Measurements from ENCODE around the gene ASRGL1. TPM values are rescaled to one million over a fixed set of nuclear protein-coding genes. Genes with fewer than 3 reads are reported as not detected.
A peak's percentile ranks its signal among the peaks of the same experiment; 100 is the strongest.

ASRGL1 gene
- polyA plus RNA-seq, 1 experiment, result 0.58 TPM

DNA sequence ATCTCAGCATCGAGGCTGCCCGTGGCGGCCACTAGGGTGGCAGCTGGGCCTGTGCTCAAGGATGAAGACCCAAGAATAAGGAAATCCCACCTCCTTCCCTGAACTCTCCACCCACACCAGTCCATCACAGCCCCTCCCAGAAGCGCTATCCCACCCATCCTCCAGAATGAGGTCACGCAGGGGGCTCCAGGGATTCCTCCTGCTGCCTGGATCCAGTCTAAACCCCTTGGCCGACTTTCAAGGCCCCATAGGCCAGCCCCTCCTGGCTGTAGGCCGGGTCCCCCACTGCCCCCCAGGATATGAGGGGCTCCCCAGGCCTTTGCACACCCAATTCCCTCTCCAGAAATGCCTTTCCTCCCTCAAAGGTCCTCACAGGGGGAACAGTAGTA, 62.6 kb downstream of the ASRGL1 start:
- POLR2A ChIA-PET, result interaction anchor here (1.3 kb wide), 1 partner anchor 139 kb away, joined by 3 read pairs; no protein-coding TSS in a partner anchor

DNA sequence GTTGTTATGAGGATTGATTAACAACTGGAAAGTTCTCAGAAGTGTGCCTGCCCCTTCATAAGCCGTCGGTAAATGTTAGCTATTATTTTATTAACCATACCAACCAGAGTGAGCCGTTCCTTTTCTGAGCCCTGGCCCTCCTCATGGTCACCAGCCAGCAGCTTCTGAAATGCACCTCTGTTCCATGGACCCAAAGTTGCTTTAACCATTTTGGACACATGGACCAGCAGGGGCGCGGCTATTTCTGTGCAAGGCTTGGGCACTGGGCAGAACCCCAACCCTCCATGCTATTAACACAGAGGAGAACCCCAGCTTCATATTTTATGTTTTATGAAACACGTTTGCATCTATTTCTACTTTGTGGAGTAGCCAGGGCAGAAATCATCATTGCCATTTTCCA, 63.0 kb downstream of the ASRGL1 start:
- Histone ChIP-seq H3K4me3 (ENCODE audit: low read depth, low read length) (no peak overlapping the region), H3K36me3 (ENCODE audit: control insufficient read depth, insufficient read depth, low read length) (no peaks in the 10 kb centered on the region), H3K27me3 (ENCODE audit: control insufficient read depth, insufficient read depth, low read length) (no peaks in the 10 kb centered on the region)
- ChIA-PET POLR2A (interaction anchor here (0.5 to 1.3 kb wide), 2 partner anchors 139 to 163 kb away, joined by 3 read pairs; no protein-coding TSS in a partner anchor), CTCF (interaction anchor here (1.3 to 8.6 kb wide), 5 partner anchors 9 to 160 kb away, joined by 5 to 95 read pairs (median 23); partner anchors contain the start of gene AHNAK)
- TF ChIP-seq, protein P1, sequence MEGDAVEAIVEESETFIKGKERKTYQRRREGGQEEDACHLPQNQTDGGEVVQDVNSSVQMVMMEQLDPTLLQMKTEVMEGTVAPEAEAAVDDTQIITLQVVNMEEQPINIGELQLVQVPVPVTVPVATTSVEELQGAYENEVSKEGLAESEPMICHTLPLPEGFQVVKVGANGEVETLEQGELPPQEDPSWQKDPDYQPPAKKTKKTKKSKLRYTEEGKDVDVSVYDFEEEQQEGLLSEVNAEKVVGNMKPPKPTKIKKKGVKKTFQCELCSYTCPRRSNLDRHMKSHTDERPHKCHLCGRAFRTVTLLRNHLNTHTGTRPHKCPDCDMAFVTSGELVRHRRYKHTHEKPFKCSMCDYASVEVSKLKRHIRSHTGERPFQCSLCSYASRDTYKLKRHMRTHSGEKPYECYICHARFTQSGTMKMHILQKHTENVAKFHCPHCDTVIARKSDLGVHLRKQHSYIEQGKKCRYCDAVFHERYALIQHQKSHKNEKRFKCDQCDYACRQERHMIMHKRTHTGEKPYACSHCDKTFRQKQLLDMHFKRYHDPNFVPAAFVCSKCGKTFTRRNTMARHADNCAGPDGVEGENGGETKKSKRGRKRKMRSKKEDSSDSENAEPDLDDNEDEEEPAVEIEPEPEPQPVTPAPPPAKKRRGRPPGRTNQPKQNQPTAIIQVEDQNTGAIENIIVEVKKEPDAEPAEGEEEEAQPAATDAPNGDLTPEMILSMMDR (IDR thresholded peaks at IDR 0.05; ENCODE audit: insufficient read depth, low read depth, low read length), result no peak
- DNase-seq (ENCODE audit: low read depth), result no peak

More for the DNA sequence above, 62.6 kb downstream of the ASRGL1 start:
- no peaks in the 10 kb centered on the region for H3K27me3 ChIP-seq (ENCODE audit: control insufficient read depth, insufficient read depth, low read length)
- H3K36me3 ChIP-seq (ENCODE audit: control insufficient read depth, insufficient read depth, low read length), result no peaks in the 10 kb centered on the region
- CTCF ChIA-PET, result interaction anchor here (1.3 to 8.6 kb wide), 5 partner anchors 10 to 160 kb away, joined by 5 to 95 read pairs (median 23); partner anchors contain the start of gene AHNAK
- no peak for DNase-seq (ENCODE audit: low read depth)
- TF ChIP-seq, protein P1 (IDR thresholded peaks at IDR 0.05; ENCODE audit: insufficient read depth, low read depth, low read length), result no peak
- H3K4me3 ChIP-seq (ENCODE audit: low read depth, low read length), result no peak overlapping the region

DNA sequence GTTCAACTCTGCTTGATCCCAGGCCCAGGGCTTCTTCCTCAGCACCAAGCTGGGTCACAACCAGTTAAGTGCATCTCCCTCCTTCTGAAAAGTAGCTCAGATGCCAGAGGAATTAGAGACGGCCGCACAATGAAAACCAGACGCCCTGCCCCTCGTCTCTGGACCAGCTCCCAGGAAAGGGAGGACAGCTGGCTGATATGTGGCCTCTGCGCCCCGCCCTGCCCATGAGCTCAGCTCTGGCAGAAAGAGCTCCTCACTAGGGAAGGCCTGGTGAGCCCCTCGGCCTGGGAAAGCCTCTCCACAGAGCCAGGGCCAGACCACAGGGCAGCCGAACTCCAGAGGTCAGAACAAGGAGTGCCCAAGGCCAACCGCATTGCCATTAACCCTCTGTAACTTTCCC, 63.5 kb downstream of the ASRGL1 start:
- H3K36me3 ChIP-seq (ENCODE audit: control insufficient read depth, insufficient read depth, low read length), result no peaks in the 10 kb centered on the region
- DNase-seq (ENCODE audit: low read depth), result peak; percentile 71
- TF ChIP-seq, protein P1 (IDR thresholded peaks at IDR 0.05; ENCODE audit: insufficient read depth, low read depth, low read length), result no peak
- no peaks in the 10 kb centered on the region for H3K27me3 ChIP-seq (ENCODE audit: control insufficient read depth, insufficient read depth, low read length)
- no peak overlapping the region for H3K4me3 ChIP-seq (ENCODE audit: low read depth, low read length)
- CTCF ChIA-PET, result interaction anchor here (0.6 to 8.6 kb wide), 6 partner anchors 9 to 159 kb away, joined by 3 to 95 read pairs (median 14); partner anchors contain the start of gene AHNAK
- POLR2A ChIA-PET, result interaction anchor here (0.5 to 1.3 kb wide), 3 partner anchors 138 to 173 kb away, joined by 3 read pairs; partner anchors contain the start of gene EEF1G

DNA sequence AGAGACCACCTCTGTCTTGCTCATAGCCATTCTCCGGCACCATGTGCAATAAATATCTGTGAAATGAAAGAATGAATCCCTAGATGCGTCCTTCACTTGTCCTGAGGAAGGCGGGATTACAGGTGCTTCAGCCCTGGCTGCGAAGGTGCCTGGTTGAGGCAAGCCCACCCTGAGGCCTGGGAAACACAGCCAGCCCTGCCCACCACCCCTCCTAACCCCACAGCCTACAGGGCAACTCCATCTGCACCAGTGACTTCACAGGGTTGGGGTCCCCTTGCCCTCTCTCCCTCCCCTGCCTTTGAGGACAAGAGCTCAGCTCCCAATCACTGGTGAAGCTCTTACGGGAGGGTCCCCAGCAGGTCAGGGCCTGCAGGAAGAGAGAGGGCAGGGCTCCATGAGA, 64.1 kb downstream of the ASRGL1 start:
- POLR2A ChIA-PET, result interaction anchor here (1.0 kb wide), 1 partner anchor 172 kb away, joined by 3 read pairs; the partner anchor contains the start of gene EEF1G

DNA sequence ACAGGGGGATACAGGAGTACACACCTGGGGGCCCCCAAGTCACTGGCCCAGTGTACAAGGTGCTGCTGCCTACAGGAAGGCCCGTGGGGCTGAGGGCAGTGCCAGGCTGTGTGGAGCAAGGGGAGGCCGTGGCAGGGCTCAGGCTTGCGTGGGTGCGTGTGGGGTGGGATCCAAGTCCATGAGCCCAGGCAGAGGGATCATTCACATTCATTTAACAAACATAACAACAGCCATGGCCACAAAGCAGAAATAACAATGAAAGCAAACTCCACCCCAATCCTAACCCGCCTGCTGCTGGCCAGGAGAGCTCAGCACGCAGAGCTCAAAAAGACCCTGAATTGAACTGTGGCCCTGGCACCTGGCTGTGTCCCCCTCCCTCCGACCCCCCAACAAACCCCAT, 64.6 kb downstream of the ASRGL1 start:
- TF ChIP-seq, protein P1 (IDR thresholded peaks at IDR 0.05; ENCODE audit: insufficient read depth, low read depth, low read length), result no peak
- DNase-seq (ENCODE audit: low read depth), result no peak
- Histone ChIP-seq H3K4me3 (ENCODE audit: low read depth, low read length) (no peak overlapping the region), H3K27me3 (ENCODE audit: control insufficient read depth, insufficient read depth, low read length) (no peaks in the 10 kb centered on the region), H3K36me3 (ENCODE audit: control insufficient read depth, insufficient read depth, low read length) (no peaks in the 10 kb centered on the region)
- ChIA-PET POLR2A (no interaction called here), CTCF (interaction anchor here (0.6 to 8.6 kb wide), 6 partner anchors 8 to 369 kb away, joined by 3 to 95 read pairs (median 13); partner anchors contain the start of gene AHNAK)

More for the DNA sequence above, 64.1 kb downstream of the ASRGL1 start:
- no peak overlapping the region for H3K4me3 ChIP-seq (ENCODE audit: low read depth, low read length)
- TF ChIP-seq, protein P1 (IDR thresholded peaks at IDR 0.05; ENCODE audit: insufficient read depth, low read depth, low read length), result no peak
- DNase-seq (ENCODE audit: low read depth), result no peak
- no peaks in the 10 kb centered on the region for H3K27me3 ChIP-seq (ENCODE audit: control insufficient read depth, insufficient read depth, low read length)
- H3K36me3 ChIP-seq (ENCODE audit: control insufficient read depth, insufficient read depth, low read length), result no peaks in the 10 kb centered on the region
- CTCF ChIA-PET, result interaction anchor here (0.6 to 8.6 kb wide), 5 partner anchors 10 to 159 kb away, joined by 3 to 95 read pairs (median 23); partner anchors contain the start of gene AHNAK

Measured in BJ (cell line).